GM23248 (cell line): Measurements from ENCODE around the gene RGMA. TPM values are rescaled to one million over a fixed set of nuclear protein-coding genes. Genes with fewer than 3 reads are reported as not detected.

Experiments
- DNase-seq: peaks from one replicate; pipeline ENCODE4 v3.0.0-alpha.2; 2015
- H2AFZ ChIP-seq: fragments of 200-600 bp; sonication (generic); 2 replicates; pipeline ENCODE4 v1.6.1; 2016; ENCODE audit warnings: antibody characterized with exemption
- H3F3A ChIP-seq: fragments of 200-600 bp; sonication (generic); 2 replicates; pipeline ENCODE4 v1.6.1; 2016; ENCODE audit warnings: mild to moderate bottlenecking, antibody characterized with exemption, mixed run types; ENCODE audit not compliant: insufficient read depth
- H3K27ac ChIP-seq: fragments of 200-600 bp; sonication (generic); 2 replicates; pipeline ENCODE4 v1.5.1; 2016; ENCODE audit warnings: mild to moderate bottlenecking
- H3K27me3 ChIP-seq: fragments of 200-600 bp; sonication (generic); replicated peaks from 2 replicates; pipeline ENCODE4 v1.6.1; 2016; ENCODE audit warnings: mild to moderate bottlenecking; ENCODE audit not compliant: insufficient read depth
- H3K36me3 ChIP-seq: fragments of 200-600 bp; sonication (generic); 2 replicates; pipeline ENCODE4 v1.6.1; 2016; ENCODE audit warnings: low read depth, mild to moderate bottlenecking
- H3K4me1 ChIP-seq: fragments of 200-600 bp; sonication (generic); 2 replicates; pipeline ENCODE4 v1.6.1; 2016; ENCODE audit warnings: mild to moderate bottlenecking; ENCODE audit not compliant: insufficient read depth
- H3K4me2 ChIP-seq: fragments of 200-600 bp; sonication (generic); one replicate; pipeline ENCODE4 v1.6.1; 2016; ENCODE audit warnings: mild to moderate bottlenecking; ENCODE audit not compliant: unreplicated experiment
- H3K4me3 ChIP-seq: fragments of 200-600 bp; sonication (generic); 2 replicates; pipeline ENCODE4 v1.5.1; 2016; ENCODE audit warnings: mild to moderate bottlenecking
- H3K79me2 ChIP-seq: fragments of 200-600 bp; sonication (generic); 2 replicates; pipeline ENCODE4 v1.6.1; 2016; ENCODE audit warnings: mild to moderate bottlenecking; ENCODE audit not compliant: insufficient read depth
- H3K9ac ChIP-seq: fragments of 200-600 bp; sonication (generic); 2 replicates; pipeline ENCODE4 v1.6.1; 2016; ENCODE audit warnings: mild to moderate bottlenecking
- H3K9me2 ChIP-seq: fragments of 200-600 bp; sonication (generic); 2 replicates; pipeline ENCODE4 v1.6.1; 2016; ENCODE audit warnings: mixed run types, mild to moderate bottlenecking, moderate library complexity; ENCODE audit not compliant: insufficient read depth
- H3K9me3 ChIP-seq: fragments of 200-600 bp; sonication (generic); one replicate; pipeline ENCODE4 v1.6.1; 2017; ENCODE audit warnings: low read depth
- H4K20me1 ChIP-seq: fragments of 200-600 bp; sonication (generic); 2 replicates; pipeline ENCODE4 v1.6.0; 2016; ENCODE audit not compliant: insufficient read depth
- EZH2 ChIP-seq: fragments of 200-600 bp; sonication (generic); IDR thresholded peaks from 2 replicates; pipeline ENCODE4 v1.6.1; 2018; ENCODE audit warnings: antibody characterized with exemption, mild to moderate bottlenecking; ENCODE audit not compliant: insufficient read depth, poor library complexity, severe bottlenecking
- EZH2phosphoT487 ChIP-seq: fragments of 200-600 bp; sonication (generic); IDR thresholded peaks from 2 replicates; pipeline ENCODE4 v1.6.1; 2018; ENCODE audit warnings: antibody characterized with exemption, moderate library complexity, mild to moderate bottlenecking, low read depth; ENCODE audit not compliant: insufficient read depth
- WGBS, 2 experiments: methylation state at CpG; one replicate each; pipeline ENCODE4 v1.1.6; 2015 to 2017; ENCODE audit warnings: low lambda C conversion rate in 2 of 2, low coverage in 1 of 2; ENCODE audit errors: missing lambda C conversion rate in 2 of 2; 5-methylcytosine and 5-hydroxymethylcytosine counted together
- in situ Hi-C: fragments of 300-500 bp; cut with MboI; formaldehyde crosslinking; loops from 2 replicates; pipeline ENCODE4 v1.15.0; 2020
- polyA plus RNA-seq: library from polyadenylated mRNA; unstranded; fragments of >200 nt; fragmentation: Nextera tagmentation; extraction: Ambion mirVana; gene quantifications from 2 replicates; pipeline ENCODE4 v1.2.1, GENCODE V29; 2016
- total RNA-seq: library from RNA; depleted of rRNA; stranded (reverse); fragments of >200 nt; shearing (Covaris generic); gene quantifications from 2 replicates; pipeline ENCODE4 v1.2.3, GENCODE V29; 2014

The RGMA gene
- total and polyA plus RNA-seq, 2 experiments from 2014 or later: 0.76 to 0.84 TPM

- Histone ChIP-seq H3K27ac (no peak overlapping the region), H3K4me3 (no peak overlapping the region), H3K9ac (no peak overlapping the region), H3F3A (peaks cover 73% of the 10 kb centered on the region), H3K79me2 (peaks cover 80% of the 10 kb centered on the region), H3K36me3 (peaks cover 94% of the 10 kb centered on the region), H3K4me1 (peaks cover 8% of the 10 kb centered on the region; the same call in 1 of the 2 replicates), H3K27me3 (no peaks in the 10 kb centered on the region), H3K9me2 (no peaks in the 10 kb centered on the region), H4K20me1 (no peaks in the 10 kb centered on the region), H3K9me3 (no peaks in the 10 kb centered on the region), H3K4me2 (no peak overlapping the region), H2AFZ (no peak overlapping the region)
- DNase-seq: no peak
- in situ Hi-C loops: no loop called here
- TF ChIP-seq EZH2 (no peak), EZH2phosphoT487 (no peak)
- 97% methylated on average over 10 of the region's 10 CpGs for WGBS, 2 experiments
Measured at GRCh38 chr15:93019971-93020370, 69.0 kb downstream of the RGMA start.

DNA sequence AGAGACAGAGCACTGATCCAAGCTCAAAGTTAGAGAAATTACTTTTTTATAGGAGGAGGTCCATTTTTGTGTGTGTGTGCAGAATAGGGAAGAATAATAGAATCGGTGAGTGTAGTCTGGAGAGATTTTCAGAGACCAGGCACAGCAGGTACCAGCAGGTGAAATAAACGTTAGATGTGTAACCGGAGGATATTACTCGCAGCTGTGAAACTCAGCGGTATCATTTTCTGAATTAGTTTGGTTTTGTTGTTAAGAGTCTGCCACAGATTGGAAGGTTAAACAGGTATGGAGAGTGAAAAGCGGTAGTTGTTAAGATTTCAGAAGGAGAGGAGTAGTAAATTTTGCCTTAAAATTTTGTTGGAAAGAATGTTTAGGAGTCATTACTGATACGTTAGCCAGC, 69.9 kb downstream of the RGMA start:
- no peak overlapping the region for H3K4me2 ChIP-seq
- H3K9me3 ChIP-seq: no peaks in the 10 kb centered on the region
- TF ChIP-seq EZH2phosphoT487 (no peak), EZH2 (no peak)
- no peak overlapping the region for H2AFZ ChIP-seq
- DNase-seq: no peak
- peaks cover 8% of the 10 kb centered on the region; the same call in 1 of the 2 replicates for H3K4me1 ChIP-seq
- H4K20me1 ChIP-seq: no peaks in the 10 kb centered on the region
- peaks cover 76% of the 10 kb centered on the region for H3F3A ChIP-seq
- H3K27me3 ChIP-seq: no peaks in the 10 kb centered on the region
- peaks cover 75% of the 10 kb centered on the region for H3K79me2 ChIP-seq
- no peak overlapping the region for H3K9ac ChIP-seq
- H3K36me3 ChIP-seq: peaks cover 94% of the 10 kb centered on the region
- no peaks in the 10 kb centered on the region for H3K9me2 ChIP-seq
- in situ Hi-C loops: no loop called here
- no peak overlapping the region for H3K4me3 ChIP-seq
- H3K27ac ChIP-seq: peak overlapping the region; percentile 61; the same call in 1 of the 2 replicates
- 91 to 94% methylated on average over 7 of the region's 7 CpGs for WGBS, 2 experiments

- 71% methylated on average over 4 of the region's 4 CpGs for WGBS, 2 experiments
- H2AFZ ChIP-seq: no peak overlapping the region
- no peak overlapping the region for H3K4me3 ChIP-seq
- H3K27me3 ChIP-seq: no peaks in the 10 kb centered on the region
- DNase-seq: peak; percentile 50
- H3K36me3 ChIP-seq: peaks cover 93% of the 10 kb centered on the region
- peaks cover 70% of the 10 kb centered on the region for H3K79me2 ChIP-seq
- peaks cover 6% of the 10 kb centered on the region; the same call in 1 of the 2 replicates for H3K4me1 ChIP-seq
- H3K9ac ChIP-seq: no peak overlapping the region
- H3K27ac ChIP-seq: peak overlapping the region; percentile 61
- no peak for TF ChIP-seq EZH2
- TF ChIP-seq EZH2phosphoT487: no peak
- H3K9me3 ChIP-seq: no peaks in the 10 kb centered on the region
- in situ Hi-C loops: no loop called here
- H3K4me2 ChIP-seq: no peak overlapping the region
- peaks cover 72% of the 10 kb centered on the region for H3F3A ChIP-seq
- no peaks in the 10 kb centered on the region for H4K20me1 ChIP-seq
- H3K9me2 ChIP-seq: no peaks in the 10 kb centered on the region
Measured at GRCh38 chr15:93018574-93018973, 70.4 kb downstream of the RGMA start.

- Histone ChIP-seq H3K79me2 (peaks cover 66% of the 10 kb centered on the region), H3F3A (peaks cover 61% of the 10 kb centered on the region), H3K9me3 (no peaks in the 10 kb centered on the region), H3K4me3 (no peak overlapping the region), H3K9me2 (no peaks in the 10 kb centered on the region), H3K4me1 (no peaks in the 10 kb centered on the region), H4K20me1 (no peaks in the 10 kb centered on the region), H3K4me2 (no peak overlapping the region), H3K9ac (peak overlapping the region; percentile 20; the same call in 1 of the 2 replicates), H3K27ac (peak overlapping the region; percentile 61), H2AFZ (no peak overlapping the region), H3K36me3 (peaks cover 94% of the 10 kb centered on the region), H3K27me3 (no peaks in the 10 kb centered on the region)
- in situ Hi-C loops: no loop called here
- TF ChIP-seq EZH2phosphoT487: no peak
- TF ChIP-seq EZH2: no peak
- DNase-seq: peak; percentile 40
- WGBS, 2 experiments: 82 to 90% methylated on average over 6 of the region's 6 CpGs
Measured at GRCh38 chr15:93017526-93017925, 71.5 kb downstream of the RGMA start.

DNA sequence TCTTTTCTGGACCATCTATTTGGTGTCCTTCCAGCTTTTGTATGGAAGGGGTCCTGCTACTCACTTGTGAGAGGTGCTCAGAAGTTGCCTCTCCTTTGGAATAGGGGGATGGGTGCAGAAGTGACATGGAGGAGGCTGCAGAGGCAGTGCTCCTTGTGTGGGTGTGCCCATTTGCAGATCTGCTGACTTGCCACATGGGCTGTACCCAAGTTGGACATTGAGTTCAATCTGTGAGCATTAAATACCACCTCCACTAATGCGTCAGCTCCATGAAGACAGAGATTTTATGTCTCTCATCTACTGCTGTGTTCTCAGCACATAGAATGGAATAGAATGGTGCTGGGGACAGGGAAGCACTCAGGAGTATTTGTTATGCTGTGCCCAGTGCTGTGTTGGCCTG, 76.2 kb downstream of the RGMA start:
- in situ Hi-C loops: no loop called here
- WGBS, 2 experiments: 88 to 100% methylated on average over 1 of the region's 1 CpG
- no peak for TF ChIP-seq EZH2
- no peak for TF ChIP-seq EZH2phosphoT487

More for the DNA sequence above, 76.2 kb downstream of the RGMA start:
- Histone ChIP-seq H3K27ac (no peak overlapping the region), H3K9ac (no peak overlapping the region), H3K27me3 (no peaks in the 10 kb centered on the region), H3K36me3 (peaks cover 94% of the 10 kb centered on the region), H3F3A (peaks cover 55% of the 10 kb centered on the region), H3K4me2 (no peak overlapping the region), H4K20me1 (no peaks in the 10 kb centered on the region), H2AFZ (no peak overlapping the region), H3K9me2 (no peaks in the 10 kb centered on the region), H3K79me2 (peaks cover 74% of the 10 kb centered on the region), H3K9me3 (no peaks in the 10 kb centered on the region), H3K4me3 (no peak overlapping the region), H3K4me1 (no peaks in the 10 kb centered on the region)
- DNase-seq: no peak
